Lower lobe of right lung (tissue), 2 donors: ENCODE results near the gene NKAP. TPM values are rescaled to one million over a fixed set of nuclear protein-coding genes. Genes with fewer than 3 reads are reported as not detected.
A peak's percentile ranks its signal among the peaks of the same experiment; 100 is the strongest.
"Not testable (repeated sequence)": the region's sequence is repeated elsewhere in the genome, so short reads cannot be mapped to it uniquely, and the experiment has no call there.

Experiments
- ATAC-seq, 2 donors: fragments of 200-7000 bp; cut with Tn5 transposase; one replicate each; pipeline ENCODE4 v1.9.1; 2020 to 2022; ENCODE audit warnings: mild to moderate bottlenecking in 2 of 2, moderate library complexity in 2 of 2
- DNase-seq: peaks from one replicate; pipeline ENCODE4 v3.0.0-alpha.2; 2020
- H3K27ac ChIP-seq: fragments of 200-600 bp; one replicate; pipeline ENCODE4 v1.8.0; 2022
- H3K27me3 ChIP-seq: fragments of 200-600 bp; one replicate; pipeline ENCODE4 v1.8.0; 2022; ENCODE audit warnings: low read depth
- H3K36me3 ChIP-seq: fragments of 200-600 bp; one replicate; pipeline ENCODE4 v1.8.0; 2022; ENCODE audit warnings: mild to moderate bottlenecking
- H3K4me1 ChIP-seq: fragments of 200-600 bp; one replicate; pipeline ENCODE4 v1.8.0; 2022
- H3K4me3 ChIP-seq: fragments of 200-600 bp; one replicate; pipeline ENCODE4 v1.8.0; 2022; ENCODE audit warnings: mild to moderate bottlenecking
- H3K9me3 ChIP-seq: fragments of 200-600 bp; one replicate; pipeline ENCODE4 v1.8.0; 2022
- CTCF ChIP-seq: fragments of 200-600 bp; IDR thresholded peaks from one replicate; pipeline ENCODE4 v1.8.0; 2022; ENCODE audit warnings: antibody characterized with exemption, mild to moderate bottlenecking
- intact Hi-C: fragments of 100-400 bp; cut with DNase I; formaldehyde crosslinking; loops from one replicate; pipeline ENCODE4 v1.11.0; 2022
- total RNA-seq: library from RNA; stranded (reverse); fragmentation: NEBNext Ultra II Directional; extraction: Animal tissue kit (Norgen Biotek cat#: 25700); gene quantifications from one replicate; pipeline ENCODE4 v1.2.1, GENCODE V29; 2021
- donor health status: DM: no; HTN: yes; CAD: no; lungs with severe emphysema.

The NKAP gene
- total RNA-seq, 1 donor from 2014 or later: 8.8 TPM

- no peaks in the 10 kb centered on the region for H3K9me3 ChIP-seq
- H3K4me3 ChIP-seq: peak overlapping the region; percentile 30
- H3K27me3 ChIP-seq: no peaks in the 10 kb centered on the region
- no peaks in the 10 kb centered on the region for H3K4me1 ChIP-seq
- H3K36me3 ChIP-seq: no peaks in the 10 kb centered on the region
- no peak overlapping the region for H3K27ac ChIP-seq
- DNase-seq (no peak), ATAC-seq (peak in 1 of 2 donors; percentile 59)
- no peak for TF ChIP-seq CTCF
- intact Hi-C loops: no loop called here
These were observed 27.0 kb upstream of the NKAP start for GRCh38 chrX:119970574-119970973.

- H3K4me1 ChIP-seq, intact Hi-C loops, ATAC-seq, H3K4me3 ChIP-seq, H3K27ac ChIP-seq, H3K27me3 ChIP-seq, DNase-seq, H3K9me3 ChIP-seq, H3K36me3 ChIP-seq: not testable (repeated sequence)
These were observed 23.3 kb upstream of the NKAP start for GRCh38 chrX:119966837-119967236.

- DNase-seq (no peak), ATAC-seq (peak in 1 of 2 donors; percentile 32)
- Histone ChIP-seq H3K9me3 (no peaks in the 10 kb centered on the region), H3K4me1 (no peaks in the 10 kb centered on the region), H3K27me3 (no peaks in the 10 kb centered on the region), H3K36me3 (no peaks in the 10 kb centered on the region), H3K27ac (no peak overlapping the region), H3K4me3 (no peak overlapping the region)
- no peak for TF ChIP-seq CTCF
- intact Hi-C loops: no loop called here
These were observed 17.1 kb upstream of the NKAP start for GRCh38 chrX:119960625-119961024.

- not testable (repeated sequence) for DNase-seq
These were observed 12.4 kb upstream of the NKAP start for GRCh38 chrX:119955807-119956570.

GRCh38 chrX:119954374-119954773, 10.8 kb upstream of the NKAP start:
- intact Hi-C loops: no loop called here
- ATAC-seq (no peak), DNase-seq (no peak)
- Histone ChIP-seq H3K27ac (no peak overlapping the region), H3K9me3 (no peaks in the 10 kb centered on the region), H3K4me3 (no peak overlapping the region), H3K27me3 (no peaks in the 10 kb centered on the region), H3K36me3 (no peaks in the 10 kb centered on the region), H3K4me1 (no peaks in the 10 kb centered on the region)
- no peak for TF ChIP-seq CTCF

More at GRCh38 chrX:119955807-119956570, 12.4 kb upstream of the NKAP start:
- H3K4me3 ChIP-seq, ATAC-seq, H3K9me3 ChIP-seq, intact Hi-C loops, H3K36me3 ChIP-seq, H3K4me1 ChIP-seq, H3K27ac ChIP-seq, H3K27me3 ChIP-seq: not testable (repeated sequence)

- Histone ChIP-seq H3K9me3 (no peaks in the 10 kb centered on the region), H3K4me3 (no peak overlapping the region), H3K36me3 (no peaks in the 10 kb centered on the region), H3K27ac (no peak overlapping the region), H3K4me1 (no peaks in the 10 kb centered on the region), H3K27me3 (no peaks in the 10 kb centered on the region)
- TF ChIP-seq CTCF: no peak
- ATAC-seq (no peak), DNase-seq (no peak)
- intact Hi-C loops: no loop called here
These were observed 4.8 kb upstream of the NKAP start for GRCh38 chrX:119948381-119948780.
